Activated CD4-positive, alpha-beta T cell treated with anti-CD3 and anti-CD28 coated beads, Interleukin-2, amount 50 U/mL, for 1 hour (primary cell): ENCODE data around the gene MLKL.
"Not testable (repeated sequence)": the region's sequence is repeated elsewhere in the genome, so short reads cannot be mapped to it uniquely, and the experiment has no call there.

Source experiments
- DNase-seq: peaks from one replicate; pipeline ENCODE4 v3.0.0-alpha.2; 2020

MLKL gene

DNA sequence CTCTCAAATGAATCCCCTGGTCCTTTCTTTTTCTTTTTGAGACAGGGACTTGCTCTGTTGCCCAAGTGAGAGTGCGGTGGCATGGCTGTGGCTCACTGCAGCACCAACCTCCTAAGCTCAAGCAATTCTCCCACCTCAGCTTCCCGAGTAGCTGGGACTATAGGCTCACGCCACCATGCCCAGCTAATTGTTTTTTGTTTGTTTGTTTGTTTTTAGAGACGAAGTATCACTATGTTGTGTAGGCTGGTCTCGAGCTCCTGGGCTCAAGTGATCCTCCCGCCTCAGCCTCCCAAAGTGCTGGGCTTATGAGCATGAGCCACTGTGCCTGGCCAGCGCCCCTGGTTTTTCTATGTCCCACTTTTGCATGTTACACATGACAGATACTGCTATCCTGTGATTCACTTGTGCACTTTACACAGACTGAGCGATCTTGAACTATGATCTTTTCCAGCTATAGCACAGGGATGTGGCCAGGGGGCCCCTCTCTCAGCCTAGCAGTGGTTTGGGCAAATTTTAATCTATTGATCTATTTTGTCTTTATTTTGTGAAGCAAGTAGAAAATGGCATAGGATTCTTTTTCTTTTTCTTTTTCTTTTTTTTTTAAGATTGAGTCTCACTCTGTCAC lies 31.3 kb upstream of the MLKL start:
- DNase-seq = no peak

DNA sequence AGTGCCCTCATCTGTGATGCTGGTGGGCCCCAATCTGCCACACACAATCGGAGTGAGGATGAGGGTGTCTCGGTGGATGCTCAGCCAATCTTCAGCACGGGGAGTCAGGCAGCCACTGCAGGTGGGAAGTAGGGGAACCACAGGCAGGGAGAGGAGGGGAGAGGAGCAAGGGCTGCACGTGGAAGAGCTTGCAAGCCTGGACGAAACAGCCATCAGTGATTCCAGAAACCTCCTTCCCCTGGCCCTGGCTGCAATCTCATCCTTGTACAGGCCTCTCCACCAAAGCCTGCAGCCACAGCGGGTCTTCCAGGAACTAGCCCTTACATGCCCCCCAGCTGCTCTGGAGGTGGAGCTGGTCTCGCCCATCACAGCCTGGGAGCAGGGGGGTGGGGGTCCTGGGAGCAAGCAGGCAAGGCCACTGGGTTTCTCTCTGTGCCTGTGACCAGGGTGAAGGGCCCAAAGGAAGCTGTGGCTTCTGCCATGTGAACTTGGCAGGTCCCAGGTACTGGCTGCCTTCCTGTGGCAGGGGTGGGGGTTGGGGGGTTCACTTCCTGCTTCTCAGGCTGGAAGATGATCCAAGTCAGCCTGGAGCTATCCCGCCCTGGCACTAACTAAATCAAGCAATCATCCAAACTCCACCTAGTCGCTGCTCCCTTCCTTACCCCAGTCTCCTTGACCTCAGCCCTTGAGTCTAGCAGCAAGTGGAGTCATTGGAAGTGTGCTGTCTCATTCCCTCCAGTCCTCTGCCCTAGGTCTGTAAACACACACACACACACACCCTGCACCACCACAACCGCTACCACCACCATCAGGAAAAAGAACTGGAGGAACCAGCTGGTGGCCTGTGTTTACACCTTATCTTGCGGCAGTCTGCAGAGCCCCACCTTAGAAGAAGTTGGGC lies 29.4 kb upstream of the MLKL start:
- DNase-seq = no peak

DNA sequence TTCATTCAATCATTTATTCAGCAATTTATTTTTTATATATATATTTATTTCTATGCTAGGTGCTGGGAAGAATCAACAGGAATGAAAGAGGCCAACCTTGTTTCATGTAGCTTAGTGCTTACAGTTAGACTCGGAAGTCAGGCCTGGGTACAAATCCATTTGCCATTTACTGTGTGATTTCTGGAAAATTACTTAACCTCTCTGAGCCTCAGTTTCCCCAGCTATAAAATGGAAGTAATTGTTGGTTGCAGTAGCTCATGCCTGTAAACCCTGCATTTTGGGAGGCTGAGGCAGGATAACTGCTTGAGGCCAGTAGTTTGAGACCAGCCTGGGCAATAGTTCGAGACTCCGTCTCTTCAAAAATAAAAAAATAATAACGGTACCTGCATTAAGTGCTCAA lies 27.2 kb upstream of the MLKL start:
- DNase-seq = no peak

DNA sequence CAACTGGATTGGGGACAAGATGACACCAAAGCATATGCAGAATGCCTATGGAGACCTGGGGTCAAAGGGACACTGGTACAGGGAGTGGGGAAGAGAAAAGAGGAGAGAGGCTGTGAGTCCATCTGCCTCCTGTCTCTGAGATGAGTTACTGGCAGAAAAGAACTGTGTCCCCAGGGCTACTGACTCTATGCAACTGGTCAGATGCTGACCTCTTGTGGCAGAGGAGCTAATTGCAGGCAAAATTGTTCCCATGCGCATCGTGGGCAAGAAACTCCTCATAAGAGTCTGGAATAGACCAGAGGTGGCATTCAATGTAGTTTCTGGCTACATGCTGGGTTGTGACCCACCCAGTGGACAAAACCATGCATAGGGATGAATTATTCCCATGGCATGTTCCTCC lies 26.1 kb upstream of the MLKL start:
- DNase-seq = no peak

DNA sequence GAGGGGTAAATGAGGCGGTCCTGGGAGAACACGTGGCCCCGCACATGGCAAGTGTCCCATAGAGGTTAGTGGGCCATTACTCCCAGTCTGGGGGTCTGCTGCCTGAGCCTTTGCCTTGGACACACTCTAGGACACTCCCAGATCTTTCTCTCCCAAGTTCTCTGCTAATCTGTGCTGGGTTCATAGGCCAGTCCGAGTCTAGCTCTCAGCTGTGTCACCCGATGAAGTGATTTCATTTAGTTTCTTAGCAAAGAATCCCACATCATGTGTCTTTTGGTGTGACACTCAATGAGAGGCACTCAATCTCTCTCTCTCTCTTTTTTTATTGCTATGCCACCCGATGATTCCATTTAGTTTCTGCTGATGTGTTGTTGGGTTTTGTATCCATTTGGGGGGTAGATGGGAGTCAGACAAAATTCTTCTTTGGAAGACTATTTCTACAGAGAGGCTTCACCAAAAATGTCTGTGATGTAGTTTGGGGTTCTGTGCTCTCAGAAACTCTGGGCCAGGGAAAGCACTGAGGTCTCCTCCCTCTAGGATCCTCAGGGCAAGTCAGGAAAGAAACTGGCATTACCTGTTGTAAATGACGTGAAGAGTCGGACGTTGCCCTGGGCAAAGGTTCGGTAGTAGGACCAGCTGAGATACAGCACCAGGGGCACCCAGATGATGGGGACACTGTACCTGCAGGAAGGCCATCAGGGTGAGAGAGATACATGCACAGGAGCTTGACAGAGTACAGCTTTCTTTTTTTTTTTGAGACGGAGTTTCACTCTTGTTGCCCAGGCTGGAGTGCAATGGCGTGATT lies 25.2 kb upstream of the MLKL start:
- DNase-seq = no peak

DNA sequence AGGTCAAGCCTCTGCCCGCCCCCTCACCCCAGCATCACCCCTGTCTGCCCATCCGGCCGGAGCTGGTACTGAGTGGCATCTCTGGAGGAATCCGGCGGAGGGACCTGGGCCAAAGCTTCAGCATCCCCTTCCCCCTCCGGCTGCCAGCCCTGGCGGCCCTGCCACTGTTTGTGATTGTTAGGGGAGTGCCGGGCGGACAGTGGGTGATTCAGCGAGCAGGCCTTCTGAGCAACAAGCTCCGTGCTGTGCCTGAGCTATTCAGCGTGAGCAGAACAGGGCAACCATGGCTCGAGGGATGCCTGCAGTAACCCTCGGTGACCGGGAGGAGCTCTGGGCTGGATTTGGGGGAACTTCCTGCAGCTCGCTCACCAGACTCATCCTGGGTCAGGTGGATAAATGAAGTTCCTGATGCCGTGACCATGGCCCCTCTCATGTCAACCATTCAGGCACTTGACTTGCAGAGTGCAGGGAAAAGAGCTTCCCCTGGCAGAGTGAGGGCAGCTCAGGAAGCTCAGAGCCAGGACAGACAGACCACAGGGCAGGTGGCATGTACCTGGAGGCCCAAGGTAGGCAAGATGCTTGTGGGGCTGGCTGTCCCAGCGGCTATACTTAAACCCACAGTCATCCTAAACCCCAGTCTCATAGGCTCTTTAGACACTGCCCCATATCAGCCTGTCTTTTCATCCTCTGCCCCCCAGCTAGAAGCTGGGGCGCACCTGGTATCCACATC lies 24.3 kb upstream of the MLKL start:
- no peak for DNase-seq

DNA sequence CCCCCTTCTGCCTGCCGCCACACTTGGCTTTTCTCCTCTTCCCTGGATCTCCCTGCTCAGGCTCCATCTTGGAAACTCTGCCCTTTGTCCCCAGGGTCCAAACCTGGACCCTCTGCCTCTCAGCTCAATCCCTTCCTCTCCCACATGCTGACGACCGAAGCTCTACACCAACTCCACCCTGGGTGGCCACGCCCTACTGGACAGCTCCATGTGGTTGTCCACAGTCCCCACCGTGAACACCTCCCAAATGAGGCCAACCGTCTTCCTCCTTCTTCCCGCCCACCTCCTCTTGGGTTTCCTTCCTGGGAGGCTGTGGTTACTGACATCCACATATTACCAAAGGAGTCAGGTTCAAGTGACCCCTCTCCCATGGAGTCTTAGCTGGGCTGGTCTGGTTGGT lies 22.6 kb upstream of the MLKL start:
- no peak for DNase-seq

DNA sequence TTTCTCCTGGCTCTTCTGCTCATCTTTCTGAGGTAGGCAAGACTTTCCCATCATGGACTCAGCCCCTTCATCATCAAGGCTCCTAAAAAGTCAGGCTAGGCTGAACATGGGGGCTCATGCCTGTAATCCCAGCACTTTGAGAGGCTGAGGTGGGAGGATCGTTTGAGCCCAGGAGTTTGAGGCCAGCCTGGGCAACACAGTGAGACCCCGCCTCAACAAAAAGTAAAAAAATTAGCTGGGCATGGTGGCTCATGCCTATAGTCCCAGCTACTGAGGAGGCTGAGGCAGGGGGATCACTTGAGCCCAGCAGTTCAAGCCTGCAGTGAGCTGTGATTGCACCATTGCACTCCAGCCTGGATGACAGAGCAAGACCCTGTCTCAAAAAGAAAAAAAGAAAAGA lies 21.5 kb upstream of the MLKL start:
- not testable (repeated sequence) for DNase-seq

DNA sequence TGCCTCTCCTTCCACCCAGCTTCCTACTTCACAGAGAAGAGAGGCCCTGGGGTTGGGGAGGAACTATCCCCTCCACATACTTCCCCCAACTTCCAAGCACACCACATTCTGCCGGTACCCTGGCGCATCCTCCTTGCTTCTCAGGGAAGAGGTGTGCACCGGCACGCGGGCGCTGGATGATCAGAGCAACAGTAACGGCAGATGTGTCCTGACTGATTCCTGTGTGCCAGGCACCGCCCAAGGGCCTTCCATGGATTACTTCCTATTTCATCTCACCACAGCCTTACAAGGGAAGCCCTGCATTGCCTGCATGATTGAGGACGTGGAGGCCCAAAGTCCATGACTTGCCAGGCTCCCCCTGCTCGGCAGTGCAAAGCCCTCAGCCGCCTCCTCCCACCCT lies 21.1 kb upstream of the MLKL start:
- no peak for DNase-seq

DNA sequence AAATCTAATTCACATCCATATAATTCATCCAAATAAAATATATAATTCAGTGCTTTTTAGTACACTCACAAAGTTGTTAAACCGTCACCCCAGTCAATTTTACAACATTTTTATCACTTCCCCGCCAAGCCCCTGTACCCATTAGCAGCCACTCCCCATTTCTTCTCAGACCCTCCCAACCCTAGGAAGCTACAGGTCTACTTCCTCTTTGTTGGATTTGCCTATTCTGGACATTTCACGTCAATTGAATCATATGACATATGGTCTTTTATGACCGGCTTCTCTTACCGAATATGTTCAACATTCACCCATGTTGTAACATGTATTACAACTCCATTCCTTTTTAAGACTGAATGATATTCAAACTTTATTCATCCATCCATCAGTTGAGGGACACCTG lies 19.9 kb upstream of the MLKL start:
- DNase-seq = no peak

DNA sequence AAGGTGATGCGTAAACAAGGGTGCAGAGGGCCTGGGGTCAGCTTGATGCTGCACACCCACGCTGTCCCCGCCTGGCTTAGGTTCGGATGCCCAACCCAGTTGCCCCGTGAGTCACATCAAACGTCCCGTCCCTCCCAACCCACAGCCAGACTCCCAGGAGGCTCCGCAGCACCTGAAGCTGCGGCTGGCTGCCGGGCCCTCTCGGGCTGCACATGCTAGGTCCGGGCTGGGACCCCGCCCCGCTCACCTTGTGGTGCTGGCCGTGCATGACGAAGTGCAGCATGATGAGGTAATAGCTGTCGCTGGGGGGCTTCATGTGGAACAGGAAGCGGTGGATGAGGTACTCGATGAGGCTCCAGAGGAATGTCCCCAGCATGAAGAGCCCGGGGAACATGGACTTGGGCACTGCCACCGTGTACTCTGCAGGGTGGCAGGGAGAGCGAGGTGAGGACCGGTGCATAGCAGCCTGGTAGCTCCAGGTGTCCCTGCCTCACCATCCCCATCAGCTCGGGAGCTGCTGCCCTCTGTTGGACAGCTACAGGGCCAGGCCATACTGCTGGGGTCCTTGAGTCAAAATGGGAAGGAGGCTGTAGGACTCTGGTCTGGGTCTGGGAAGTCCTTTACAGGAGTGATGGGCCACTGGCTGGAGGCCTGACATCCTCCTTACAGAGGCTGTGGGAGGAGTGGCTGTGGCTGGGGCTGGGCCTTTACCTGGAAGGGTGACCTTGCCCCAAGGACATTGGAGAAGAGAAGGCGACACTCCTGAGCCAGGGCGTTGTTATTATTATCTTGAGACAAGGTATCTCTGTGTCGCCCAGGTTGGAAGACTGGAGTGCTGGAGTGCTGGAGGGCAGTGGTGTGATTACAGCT lies 18.3 kb upstream of the MLKL start:
- no peak for DNase-seq

DNA sequence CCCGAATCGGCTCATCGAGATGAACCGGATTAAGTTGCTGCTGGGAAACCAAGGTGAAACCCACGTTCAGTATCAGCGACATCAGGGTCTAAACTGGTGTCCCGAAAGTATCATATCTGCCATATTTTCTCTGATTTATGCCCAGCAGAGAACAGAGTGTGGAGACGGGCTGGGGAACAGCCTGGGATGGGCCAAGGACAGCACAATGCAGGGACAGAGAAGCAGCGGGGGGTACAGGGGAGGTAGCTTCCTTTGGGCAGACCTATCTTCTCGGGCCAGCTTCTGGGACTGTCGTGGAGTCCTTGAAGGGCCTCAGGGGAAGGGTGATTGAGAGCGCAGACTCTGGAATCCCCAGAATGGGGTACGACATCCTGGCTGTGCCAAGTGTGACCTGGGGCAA lies 17.5 kb upstream of the MLKL start:
- no peak for DNase-seq

DNA sequence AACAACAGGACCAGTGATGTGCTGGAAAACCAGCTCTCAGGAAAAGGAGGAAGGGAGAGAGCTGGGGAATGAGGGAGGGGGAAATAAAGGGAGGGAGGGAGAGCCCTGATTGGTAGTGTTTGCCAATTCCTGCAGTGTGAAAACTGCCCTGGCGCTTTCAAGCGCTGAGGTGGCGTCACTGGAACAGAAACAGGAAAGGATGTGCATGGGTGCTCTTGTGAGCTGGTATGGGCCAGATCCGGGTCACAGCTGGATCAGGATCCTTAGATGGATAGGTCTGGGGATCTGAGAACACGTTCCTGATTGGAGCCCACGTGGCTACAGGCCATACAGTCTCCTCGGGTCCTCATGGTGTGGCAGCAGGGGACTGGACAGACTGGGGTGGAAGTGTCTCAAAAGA lies 16.7 kb upstream of the MLKL start:
- no peak for DNase-seq

DNA sequence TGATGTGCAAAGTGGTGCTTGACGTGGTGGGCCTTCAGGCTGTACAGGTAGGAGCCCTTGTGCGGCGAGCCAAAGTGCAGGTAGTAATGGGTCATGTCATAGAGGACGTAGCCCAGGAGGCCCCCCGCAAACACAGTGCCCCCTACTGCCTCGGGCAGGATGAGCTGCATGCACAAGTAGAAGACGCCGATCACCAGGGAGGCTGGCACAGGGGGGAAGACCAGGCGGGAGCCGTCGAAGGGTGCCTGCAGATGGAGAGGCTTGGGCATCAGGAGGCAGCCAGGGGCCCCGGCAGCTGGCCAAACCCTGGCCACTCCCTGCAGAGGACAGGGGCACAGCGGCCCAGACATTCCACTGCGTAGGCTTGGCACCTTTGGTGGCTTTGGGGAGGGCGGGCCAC lies 15.7 kb upstream of the MLKL start:
- DNase-seq = no peak

DNA sequence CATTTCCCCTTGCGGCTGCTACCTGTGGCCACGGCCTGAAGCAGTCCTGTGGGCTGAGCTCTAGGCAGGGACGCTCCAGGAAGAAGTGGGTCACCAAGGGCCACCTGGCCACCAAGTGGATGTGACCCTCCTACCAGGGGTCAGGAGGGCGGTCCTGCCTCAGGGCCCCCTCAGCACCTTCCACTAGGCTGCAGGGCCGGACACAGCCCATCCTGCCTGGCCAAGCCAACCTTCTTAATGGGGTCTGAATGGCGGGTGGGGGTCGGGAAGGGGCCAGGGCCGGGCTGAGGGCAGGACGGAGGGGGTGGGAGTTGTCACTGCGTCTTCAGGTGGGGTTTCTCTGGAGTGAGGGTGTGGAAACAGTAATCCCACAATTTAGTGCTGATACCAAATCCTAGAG lies 13.2 kb upstream of the MLKL start:
- DNase-seq = no peak

DNA sequence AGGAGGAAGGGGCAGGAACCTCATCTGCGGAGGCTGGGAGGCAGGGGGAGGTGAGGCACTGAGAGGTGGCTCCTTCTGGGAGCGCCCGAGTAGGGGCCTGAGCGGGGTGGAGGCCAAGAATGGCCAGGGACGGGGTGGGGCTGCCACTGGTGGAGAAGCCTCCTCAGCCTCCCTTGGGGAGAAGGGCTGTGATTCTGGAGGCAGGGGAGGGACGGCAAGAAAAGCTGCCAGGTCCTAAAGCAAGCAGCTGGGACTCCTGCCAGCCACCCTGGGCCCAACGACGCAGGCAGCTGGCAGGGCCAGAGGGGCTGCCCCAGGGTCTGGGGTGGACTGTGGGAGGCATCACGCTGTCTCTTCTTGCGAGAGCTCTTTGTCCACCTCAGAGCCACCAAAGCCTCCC lies 12.7 kb upstream of the MLKL start:
- no peak for DNase-seq

DNA sequence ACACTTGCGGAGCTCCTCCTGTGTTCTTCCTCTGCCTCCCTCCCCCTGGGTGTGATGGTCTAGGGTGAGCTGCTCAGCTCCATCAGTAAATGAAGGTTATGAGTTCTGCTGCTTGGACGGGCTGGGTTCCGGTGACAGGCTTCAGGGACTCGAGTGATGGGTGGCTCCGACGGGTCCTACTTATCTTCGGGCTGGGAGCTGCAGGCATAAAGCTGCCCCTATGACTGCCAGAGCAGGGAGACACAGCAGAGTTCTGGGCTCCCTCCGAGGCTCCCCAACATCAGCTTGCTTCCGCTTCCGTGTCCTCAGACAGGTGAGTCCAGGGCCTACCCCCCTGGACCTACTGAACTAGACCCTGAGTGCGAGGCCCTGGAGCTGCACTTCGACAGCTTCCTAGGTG lies 11.3 kb upstream of the MLKL start:
- no peak for DNase-seq

DNA sequence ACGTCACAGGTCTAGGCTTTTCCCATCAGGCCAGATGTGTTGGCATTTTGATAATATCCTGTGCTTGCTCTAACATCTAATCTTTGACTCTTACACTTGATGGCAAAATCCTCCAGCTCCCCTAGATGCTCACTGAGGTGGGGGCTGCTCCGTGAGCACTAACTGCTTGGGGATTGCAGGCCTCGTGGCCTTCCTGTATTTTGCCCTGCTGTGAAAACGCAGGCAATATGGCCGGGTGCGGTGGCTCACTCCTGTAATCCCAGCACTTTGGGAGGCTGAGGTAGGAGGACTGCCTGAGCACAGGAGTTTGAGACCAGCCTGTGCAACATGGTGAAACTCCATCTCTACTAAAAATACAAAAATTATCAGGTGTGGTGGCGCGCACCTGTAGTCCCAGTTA lies 9.7 kb upstream of the MLKL start:
- no peak for DNase-seq

DNA sequence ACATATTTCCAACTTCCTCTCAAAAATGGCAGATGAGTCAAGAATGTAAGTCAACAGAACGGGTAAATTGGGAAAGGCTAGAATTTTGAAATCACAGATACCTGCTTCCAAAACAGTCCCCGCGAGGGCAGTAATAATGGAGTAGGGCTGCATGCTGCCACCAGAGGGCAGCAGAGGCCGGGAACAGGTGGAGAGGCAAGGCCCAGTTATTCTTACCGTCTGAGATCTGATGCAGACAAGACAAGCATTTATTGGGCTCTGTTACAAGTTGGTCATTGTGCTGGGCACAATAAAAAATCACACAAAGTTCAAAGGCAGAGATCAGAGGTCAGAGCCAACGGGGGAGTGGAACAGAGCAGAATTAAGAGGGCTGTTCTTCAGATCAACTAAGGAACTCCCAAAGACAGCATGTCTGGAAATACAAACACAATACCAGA lies 8.8 kb upstream of the MLKL start:
- peak; percentile 81 for DNase-seq

DNA sequence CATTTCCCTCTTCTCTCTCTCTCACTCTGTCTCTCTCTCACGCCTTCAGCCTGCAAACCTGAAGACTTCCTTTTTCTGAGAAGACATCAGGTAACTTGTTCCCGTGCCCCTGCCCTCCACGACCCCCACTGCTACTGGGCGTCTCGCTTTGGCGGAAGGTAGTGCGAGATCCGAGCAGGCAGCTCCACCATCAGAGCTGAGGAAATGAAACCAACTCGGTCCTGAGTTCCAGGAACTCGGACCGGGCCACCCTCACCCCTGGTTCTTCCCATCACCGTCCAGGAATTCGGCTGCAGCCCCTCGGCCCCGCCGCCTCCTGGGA lies 585 bp downstream of the MLKL start:
- peak; percentile 10 for DNase-seq

DNA sequence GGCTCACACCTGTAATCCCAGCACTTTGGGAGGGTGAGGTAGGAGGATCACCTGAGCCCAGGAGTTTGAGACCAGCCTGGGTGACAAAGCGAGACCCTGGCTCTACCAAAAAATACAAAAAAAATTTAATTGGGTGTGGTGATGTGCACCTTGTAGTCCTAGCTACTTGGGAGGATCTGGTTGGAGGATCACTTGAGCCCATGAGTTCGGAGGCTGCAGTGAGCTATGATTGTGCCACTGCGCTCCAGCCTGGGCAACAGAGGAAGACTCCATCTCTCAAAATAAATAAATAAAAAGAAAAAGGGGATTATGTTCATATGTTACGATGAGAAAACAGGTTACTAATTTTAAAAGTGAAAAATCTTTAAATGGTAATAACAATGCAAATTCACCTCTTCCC lies 996 bp downstream of the MLKL start:
- no peak for DNase-seq

DNA sequence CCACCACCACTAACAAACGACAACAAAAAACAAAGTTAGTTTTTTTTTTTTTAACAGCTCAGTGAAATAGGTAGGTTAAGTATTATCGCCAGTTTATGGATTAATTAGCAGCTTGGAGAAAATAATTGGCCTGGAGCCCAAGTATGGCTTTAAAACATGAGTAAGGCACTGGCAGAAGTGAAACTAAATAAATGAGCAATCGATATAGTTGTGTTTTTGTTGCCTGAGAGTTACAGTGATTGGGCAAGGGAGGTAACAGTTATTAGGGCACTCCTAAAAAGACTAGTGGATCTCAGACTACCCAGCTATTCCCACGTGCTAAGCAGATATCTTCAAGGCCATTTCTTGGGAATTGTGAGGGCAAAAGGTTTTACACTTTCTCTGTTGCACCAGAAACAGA lies 2.4 kb downstream of the MLKL start:
- no peak for DNase-seq
